Natural killer cell (primary cell): Measurements from ENCODE around the gene ATP8B4. TPM values are rescaled to one million over a fixed set of nuclear protein-coding genes. Genes with fewer than 3 reads are reported as not detected.
A peak's percentile ranks its signal among the peaks of the same experiment; 100 is the strongest.

Source experiments
- ATAC-seq, 3 donors: fragments of 150-1000 bp in 2 of 3; fragments of 200-7000 bp in 1 of 3; cut with Tn5 transposase; 1 replicate in 1 of 3; 2 replicates in 2 of 3; pipeline ENCODE4 v1.10.0; 2021; ENCODE audit warnings: mild to moderate bottlenecking in 2 of 3, moderate library complexity in 2 of 3
- DNase-seq, 2 donors: peaks; one replicate each; pipeline versions ENCODE4 v3.0.0 to v3.0.0-alpha.2; 2013 to 2021; ENCODE audit warnings: mixed read lengths in 1 of 2
- H3K27ac ChIP-seq: one replicate; pipeline ENCODE4 v1.5.1; 2013; ENCODE audit warnings: mild to moderate bottlenecking, low read length
- H3K27me3 ChIP-seq: one replicate; pipeline ENCODE4 v1.6.1; 2013; ENCODE audit warnings: low read length; ENCODE audit not compliant: control insufficient read depth, insufficient read depth
- H3K36me3 ChIP-seq: one replicate; pipeline ENCODE4 v1.6.1; 2013; ENCODE audit warnings: low read length; ENCODE audit not compliant: control insufficient read depth, insufficient read depth
- H3K4me1 ChIP-seq: one replicate; pipeline ENCODE4 v1.6.1; 2013; ENCODE audit warnings: low read length; ENCODE audit not compliant: control insufficient read depth, insufficient read depth
- H3K4me3 ChIP-seq: one replicate; pipeline ENCODE4 v1.5.1; 2013; ENCODE audit warnings: low read length
- H3K9me3 ChIP-seq: one replicate; pipeline ENCODE4 v1.6.1; 2013; ENCODE audit warnings: low read length; ENCODE audit not compliant: control insufficient read depth, insufficient read depth
- H3K27ac Mint-ChIP-seq, 2 donors: one replicate each; pipeline ENCODE4 v1.8.0; 2022; ENCODE audit warnings: mild to moderate bottlenecking in 2 of 2, mixed read lengths in 2 of 2, moderate library complexity in 1 of 2
- H3K27me3 Mint-ChIP-seq, 2 donors: one replicate each; pipeline ENCODE4 v1.8.0; 2022; ENCODE audit warnings: low read depth in 2 of 2, mixed read lengths in 2 of 2
- H3K36me3 Mint-ChIP-seq: one replicate; pipeline ENCODE4 v1.8.0; 2022; ENCODE audit warnings: mixed read lengths
- H3K4me1 Mint-ChIP-seq, 2 donors: one replicate each; pipeline ENCODE4 v1.8.0; 2022; ENCODE audit warnings: mixed read lengths in 2 of 2
- H3K4me3 Mint-ChIP-seq: one replicate; pipeline ENCODE4 v1.8.0; 2022; ENCODE audit warnings: mild to moderate bottlenecking, moderate library complexity, mixed read lengths
- H3K9me3 Mint-ChIP-seq, 2 donors: one replicate each; pipeline ENCODE4 v1.8.0; 2022; ENCODE audit warnings: mixed read lengths in 2 of 2
- CTCF ChIP-seq: fragments of 200-600 bp; IDR thresholded peaks from one replicate; pipeline ENCODE4 v1.8.0; 2022; ENCODE audit warnings: antibody characterized with exemption
- WGBS: methylation state at CpG from one replicate; pipeline ENCODE4 v1.1.7; 2013; ENCODE audit warnings: missing lambda C conversion rate; ENCODE audit not compliant: insufficient coverage; 5-methylcytosine and 5-hydroxymethylcytosine counted together
- intact Hi-C: fragments of 100-400 bp; cut with micrococcal nuclease; formaldehyde crosslinking; loops from one replicate; pipeline ENCODE4 v1.14.2; 2022
- total RNA-seq, 4 donors: library from RNA; stranded (reverse); fragments of 120-200 nt in 1 of 4; gene quantifications; one replicate each; pipeline versions ENCODE4 v1.2.3 to v1.2.4, GENCODE V29; 2013 to 2022

ATP8B4 gene
- total RNA-seq, 3 donors from 2014 or later (not counting 1 experiment from before 2014, with no cell fraction given) = 55.6 to 89.5 (median 75.1) TPM

- H3K27ac ChIP-seq = no peak overlapping the region
- no peak for ATAC-seq
- TF ChIP-seq CTCF = no peak
Measured at GRCh38 chr15:49916998-49917397, 202.0 kb downstream of the ATP8B4 start.

GRCh38 chr15:49915822-49916221, 203.2 kb downstream of the ATP8B4 start:
- no peak for TF ChIP-seq CTCF
- Mint-ChIP-seq H3K27me3 (no peaks in the 10 kb centered on the region), H3K9me3 (peaks cover 0 to 3% of the 10 kb centered on the region in 2 donors), H3K36me3 (peaks cover 29% of the 10 kb centered on the region), H3K4me1 (peaks cover 0 to 16% of the 10 kb centered on the region in 2 donors), H3K4me3 (no peak overlapping the region), H3K27ac (peak overlapping the region in 1 of 2 donors; percentile 50)
- Histone ChIP-seq H3K36me3 (peaks cover 34% of the 10 kb centered on the region), H3K4me3 (no peak overlapping the region), H3K27me3 (no peaks in the 10 kb centered on the region), H3K27ac (no peak overlapping the region), H3K9me3 (no peaks in the 10 kb centered on the region), H3K4me1 (no peaks in the 10 kb centered on the region)
- intact Hi-C loops = no loop called here
- DNase-seq = no peak
- no peak for ATAC-seq
- WGBS = 86% methylated on average over 4 of the region's 5 CpGs

More at GRCh38 chr15:49916998-49917397, 202.0 kb downstream of the ATP8B4 start:
- no peaks in the 10 kb centered on the region for H3K4me1 ChIP-seq
- H3K27me3 ChIP-seq = no peaks in the 10 kb centered on the region
- H3K4me3 Mint-ChIP-seq = no peak overlapping the region
- intact Hi-C loops = no loop called here
- no peak overlapping the region for H3K4me3 ChIP-seq
- peaks cover 34% of the 10 kb centered on the region for H3K36me3 ChIP-seq
- no peaks in the 10 kb centered on the region for H3K27me3 Mint-ChIP-seq
- H3K9me3 ChIP-seq = no peaks in the 10 kb centered on the region
- H3K9me3 Mint-ChIP-seq = no peaks in the 10 kb centered on the region
- H3K36me3 Mint-ChIP-seq = peaks cover 30% of the 10 kb centered on the region
- H3K27ac Mint-ChIP-seq = peak overlapping the region; percentile 50 to 66
- DNase-seq = no peak
- peaks cover 0 to 6% of the 10 kb centered on the region in 2 donors for H3K4me1 Mint-ChIP-seq
- WGBS = 51% methylated on average over 2 of the region's 2 CpGs

GRCh38 chr15:49908933-49909295, 210.1 kb downstream of the ATP8B4 start:
- H3K27me3 Mint-ChIP-seq = no peaks in the 10 kb centered on the region
- peaks cover 27 to 29% of the 10 kb centered on the region in 2 donors for H3K4me1 Mint-ChIP-seq
- H3K4me3 Mint-ChIP-seq = no peak overlapping the region
- intact Hi-C loops = no loop called here
- Histone ChIP-seq H3K27ac (no peak overlapping the region), H3K36me3 (peaks cover 13% of the 10 kb centered on the region), H3K4me1 (peaks cover 3% of the 10 kb centered on the region), H3K9me3 (no peaks in the 10 kb centered on the region), H3K4me3 (no peak overlapping the region), H3K27me3 (no peaks in the 10 kb centered on the region)
- ATAC-seq = no peak
- H3K9me3 Mint-ChIP-seq = peaks cover 3 to 8% of the 10 kb centered on the region in 2 donors
- TF ChIP-seq CTCF = no peak
- 97% methylated on average over 4 of the region's 4 CpGs for WGBS
- H3K36me3 Mint-ChIP-seq = peaks cover 29% of the 10 kb centered on the region
- H3K27ac Mint-ChIP-seq = no peak overlapping the region
- DNase-seq = no peak

- peaks cover 29 to 30% of the 10 kb centered on the region in 2 donors for H3K4me1 Mint-ChIP-seq
- Histone ChIP-seq H3K4me1 (peaks cover 3% of the 10 kb centered on the region), H3K27me3 (no peaks in the 10 kb centered on the region), H3K9me3 (no peaks in the 10 kb centered on the region), H3K27ac (no peak overlapping the region), H3K36me3 (peaks cover 13% of the 10 kb centered on the region), H3K4me3 (no peak overlapping the region)
- H3K36me3 Mint-ChIP-seq = peaks cover 29% of the 10 kb centered on the region
- no peak overlapping the region for H3K4me3 Mint-ChIP-seq
- H3K27me3 Mint-ChIP-seq = no peaks in the 10 kb centered on the region
- DNase-seq = no peak
- 97% methylated on average over 1 of the region's 2 CpGs for WGBS
- H3K27ac Mint-ChIP-seq = no peak overlapping the region
- intact Hi-C loops = no loop called here
- H3K9me3 Mint-ChIP-seq = peaks cover 3 to 8% of the 10 kb centered on the region in 2 donors
- ATAC-seq = no peak
- TF ChIP-seq CTCF = no peak
Measured at GRCh38 chr15:49908236-49908932, 210.6 kb downstream of the ATP8B4 start.
